GM19397 (cell line): ENCODE measurements around the gene BLTP3A.

Experiments
- ATAC-seq: cut with Tn5 transposase; IDR thresholded peaks from one replicate; pipeline ENCODE4 v1.9.1; 2021; ENCODE audit warnings: mild to moderate bottlenecking, moderate library complexity; ENCODE audit not compliant: unreplicated experiment

Gene BLTP3A

GRCh38 chr6:34819571-34820480 is 27.9 kb downstream of the BLTP3A start:
- ATAC-seq: no peak

GRCh38 chr6:34829137-34829536 is 37.3 kb downstream of the BLTP3A start:
- no peak for ATAC-seq

GRCh38 chr6:34832942-34833341 is 41.1 kb downstream of the BLTP3A start:
- no peak for ATAC-seq

GRCh38 chr6:34834789-34835518 is 43.1 kb downstream of the BLTP3A start:
- ATAC-seq: no peak

GRCh38 chr6:34836008-34836407 is 44.1 kb downstream of the BLTP3A start:
- ATAC-seq: no peak

- no peak for ATAC-seq
Measured at GRCh38 chr6:34836451-34836850, 44.6 kb downstream of the BLTP3A start.

GRCh38 chr6:34837528-34837927 is 45.6 kb downstream of the BLTP3A start:
- no peak for ATAC-seq

- no peak for ATAC-seq
Measured at GRCh38 chr6:34839666-34840352, 47.9 kb downstream of the BLTP3A start.
